ENCODE results near the gene SPATA2.
"Not testable (repeated sequence)": the region's sequence is repeated elsewhere in the genome, so short reads cannot be mapped to it uniquely, and the experiment has no call there.

SPATA2 gene

GRCh38 chr20:49901588-49901987 lies 13.7 kb downstream of the SPATA2 start:
- DNase-seq = no peak

- DNase-seq = no peak
Observed at GRCh38 chr20:49899541-49900383, 15.6 kb downstream of the SPATA2 start.

- DNase-seq = no peak
Observed at GRCh38 chr20:49896204-49896603, 19.1 kb downstream of the SPATA2 start.

- not testable (repeated sequence) for DNase-seq
Observed at GRCh38 chr20:49895474-49896093, 19.7 kb downstream of the SPATA2 start.

- no peak for DNase-seq
Observed at GRCh38 chr20:49894073-49894470, 21.3 kb downstream of the SPATA2 start.

- no peak for DNase-seq
Observed at GRCh38 chr20:49893242-49894072, 21.9 kb downstream of the SPATA2 start.

GRCh38 chr20:49892817-49893216 lies 22.5 kb downstream of the SPATA2 start:
- no peak for DNase-seq

GRCh38 chr20:49892260-49892659 lies 23.1 kb downstream of the SPATA2 start:
- DNase-seq = no peak

GRCh38 chr20:49891476-49892110 lies 23.7 kb downstream of the SPATA2 start:
- DNase-seq = no peak

GRCh38 chr20:49890471-49891361 lies 24.6 kb downstream of the SPATA2 start:
- no peak for DNase-seq

GRCh38 chr20:49889935-49890333 lies 25.4 kb downstream of the SPATA2 start:
- DNase-seq = no peak

- DNase-seq = no peak
Observed at GRCh38 chr20:49889001-49889934, 26.1 kb downstream of the SPATA2 start.

GRCh38 chr20:49888212-49889000 lies 26.9 kb downstream of the SPATA2 start:
- peak; percentile 29 to 66 for DNase-seq

GRCh38 chr20:49887251-49888211 lies 27.8 kb downstream of the SPATA2 start:
- DNase-seq = no peak

- no peak for DNase-seq
Observed at GRCh38 chr20:49886571-49887213, 28.6 kb downstream of the SPATA2 start.

GRCh38 chr20:49885558-49886332 lies 29.6 kb downstream of the SPATA2 start:
- DNase-seq = no peak

GRCh38 chr20:49883246-49883802 lies 32.0 kb downstream of the SPATA2 start:
- no peak for DNase-seq

All from NCI-H1930 (cell line).